Measurements from ENCODE around the gene ADPRM. TPM values are rescaled to one million over a fixed set of nuclear protein-coding genes. Genes with fewer than 3 reads are reported as not detected.

ADPRM gene
- total and polyA plus RNA-seq, 4 experiments from 2014 or later, result 45.5 to 55.0 (median 48.3) TPM

GRCh38 chr17:10698096-10698818 is 863 bp downstream of the ADPRM start:
- H3K36me3 ChIP-seq (ENCODE audit: insufficient read depth, low read length), result peaks cover 13% of the 10 kb centered on the region
- peak overlapping the region; percentile 96 for H3K27ac ChIP-seq (ENCODE audit: low read depth, low read length)
- peak overlapping the region; percentile 91 to 98 (median 97) for H3K4me3 Mint-ChIP-seq
- ChIA-PET CTCF (ENCODE audit: partially characterized antibody) (no interaction called here), POLR2A (ENCODE audit: partially characterized antibody) (no interaction called here)
- H3K36me3 Mint-ChIP-seq, result peaks cover 15 to 46% of the 10 kb centered on the region in 2 donors
- no peaks in the 10 kb centered on the region for H3K9me3 Mint-ChIP-seq
- intact Hi-C loops (cut with micrococcal nuclease), result loop anchor here (5.0 kb wide), 1 partner anchor 1299 kb away; the partner anchor contains the start of gene ZNF18
- H3K4me1 Mint-ChIP-seq, result peaks cover 42 to 76% (median 57%) of the 10 kb centered on the region in 4 donors
- H3K4me3 ChIP-seq (ENCODE audit: low read length in 2 of 2), result peak overlapping the region; percentile 80 to 95
- H3K27me3 Mint-ChIP-seq, result no peaks in the 10 kb centered on the region
- H3K4me1 ChIP-seq (ENCODE audit: insufficient read depth, low read length), result peaks cover 64% of the 10 kb centered on the region
- peak in 1 of 5 donors; percentile 2 for DNase-seq
- H3K27ac Mint-ChIP-seq, result peak overlapping the region; percentile 91 to 98 (median 93)
- H3K27me3 ChIP-seq (ENCODE audit: insufficient read depth, low read length), result no peaks in the 10 kb centered on the region
- H3K9me3 ChIP-seq (ENCODE audit: control insufficient read depth in 1 of 2, low read length in 2 of 2), result no peaks in the 10 kb centered on the region

DNA sequence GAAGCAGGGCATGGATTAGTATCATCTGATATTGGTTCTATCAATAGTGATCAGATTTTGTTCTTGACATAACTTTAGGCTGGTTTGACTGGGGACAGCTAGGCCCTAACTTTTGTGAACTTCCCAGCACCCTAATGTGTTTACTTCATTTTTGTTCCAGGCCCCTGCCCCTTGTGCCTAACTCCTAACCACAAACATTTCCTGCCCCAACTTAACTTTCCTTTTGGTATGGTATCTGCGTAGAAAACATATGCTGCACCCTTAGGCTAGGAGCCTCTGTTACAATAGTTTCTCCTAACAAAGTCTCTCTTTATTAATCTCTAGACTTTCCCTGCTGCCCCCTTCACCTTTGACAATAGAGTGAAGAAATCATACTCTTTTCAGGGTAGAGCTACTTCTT is 2.5 kb downstream of the ADPRM start:
- POLR2A ChIA-PET (ENCODE audit: partially characterized antibody), result interaction anchor here (0.7 to 1.3 kb wide), 3 partner anchors 32 to 1298 kb away, joined by 3 to 5 read pairs (median 5); partner anchors contain the start of gene ZNF18
- Mint-ChIP-seq H3K4me1 (peaks cover 44 to 81% (median 61%) of the 10 kb centered on the region in 4 donors), H3K36me3 (peaks cover 5 to 40% of the 10 kb centered on the region in 2 donors)

DNA sequence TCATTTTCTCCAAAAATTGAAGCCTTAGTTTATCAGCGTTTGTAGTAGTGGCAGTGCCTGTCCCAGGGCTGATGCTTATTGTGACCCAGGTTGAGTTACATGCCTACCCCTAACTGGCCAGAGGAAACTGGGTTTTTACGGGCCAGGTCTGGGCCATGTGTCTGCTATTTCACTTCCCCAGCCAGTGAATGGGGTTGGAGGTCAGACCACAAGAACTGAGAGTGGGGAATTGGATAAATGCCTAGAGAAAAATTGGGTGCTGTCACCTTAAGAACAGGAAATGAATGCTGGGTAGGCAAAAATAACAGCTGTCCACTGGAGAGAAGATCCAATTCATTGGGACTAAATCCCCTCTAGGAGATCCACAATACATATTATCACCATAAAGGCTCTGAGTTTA is 5.2 kb downstream of the ADPRM start:
- H3K4me3 Mint-ChIP-seq, result peak overlapping the region in 7 of 8 donors; percentile 12 to 80 (median 40)
- Histone ChIP-seq H3K9me3 (ENCODE audit: control insufficient read depth in 1 of 2, low read length in 2 of 2) (no peaks in the 10 kb centered on the region), H3K4me3 (ENCODE audit: low read length in 2 of 2) (no peak overlapping the region), H3K4me1 (ENCODE audit: insufficient read depth, low read length) (peaks cover 64% of the 10 kb centered on the region), H3K36me3 (ENCODE audit: insufficient read depth, low read length) (peaks cover 18% of the 10 kb centered on the region), H3K27ac (ENCODE audit: low read depth, low read length) (peak overlapping the region; percentile 26), H3K27me3 (ENCODE audit: insufficient read depth, low read length) (no peaks in the 10 kb centered on the region)
- H3K27me3 Mint-ChIP-seq, result no peaks in the 10 kb centered on the region
- H3K36me3 Mint-ChIP-seq, result peaks cover 19 to 48% of the 10 kb centered on the region in 2 donors
- ChIA-PET CTCF (ENCODE audit: partially characterized antibody) (interaction anchor here (0.7 to 0.8 kb wide), 2 partner anchors 19 to 35 kb away, joined by 3 read pairs; no protein-coding TSS in a partner anchor), POLR2A (ENCODE audit: partially characterized antibody) (no interaction called here)
- peak overlapping the region; percentile 13 to 92 (median 85) for H3K27ac Mint-ChIP-seq
- intact Hi-C loops (cut with micrococcal nuclease), result no loop called here
- H3K4me1 Mint-ChIP-seq, result peaks cover 44 to 77% (median 60%) of the 10 kb centered on the region in 4 donors
- no peaks in the 10 kb centered on the region for H3K9me3 Mint-ChIP-seq
- no peak for DNase-seq

More for the DNA sequence above, 2.5 kb downstream of the ADPRM start:
- intact Hi-C loops (cut with micrococcal nuclease), result loop anchor here (5.0 kb wide), 1 partner anchor 1297 kb away; the partner anchor contains the start of gene ZNF18
- Histone ChIP-seq H3K27me3 (ENCODE audit: insufficient read depth, low read length) (no peaks in the 10 kb centered on the region), H3K36me3 (ENCODE audit: insufficient read depth, low read length) (peaks cover 10% of the 10 kb centered on the region), H3K9me3 (ENCODE audit: control insufficient read depth in 1 of 2, low read length in 2 of 2) (no peaks in the 10 kb centered on the region), H3K4me3 (ENCODE audit: low read length in 2 of 2) (no peak overlapping the region), H3K27ac (ENCODE audit: low read depth, low read length) (peak overlapping the region; percentile 45), H3K4me1 (ENCODE audit: insufficient read depth, low read length) (peaks cover 71% of the 10 kb centered on the region)
- H3K9me3 Mint-ChIP-seq, result no peaks in the 10 kb centered on the region
- H3K4me3 Mint-ChIP-seq, result peak overlapping the region; percentile 65 to 91 (median 82)
- H3K27ac Mint-ChIP-seq, result peak overlapping the region; percentile 78 to 96 (median 91)
- CTCF ChIA-PET (ENCODE audit: partially characterized antibody), result interaction anchor here (0.9 to 3.1 kb wide), 4 partner anchors 11 to 83 kb away, joined by 3 to 10 read pairs (median 4); no protein-coding TSS in a partner anchor
- peak; percentile 53 to 66 (median 59) for DNase-seq
- H3K27me3 Mint-ChIP-seq, result no peaks in the 10 kb centered on the region

DNA sequence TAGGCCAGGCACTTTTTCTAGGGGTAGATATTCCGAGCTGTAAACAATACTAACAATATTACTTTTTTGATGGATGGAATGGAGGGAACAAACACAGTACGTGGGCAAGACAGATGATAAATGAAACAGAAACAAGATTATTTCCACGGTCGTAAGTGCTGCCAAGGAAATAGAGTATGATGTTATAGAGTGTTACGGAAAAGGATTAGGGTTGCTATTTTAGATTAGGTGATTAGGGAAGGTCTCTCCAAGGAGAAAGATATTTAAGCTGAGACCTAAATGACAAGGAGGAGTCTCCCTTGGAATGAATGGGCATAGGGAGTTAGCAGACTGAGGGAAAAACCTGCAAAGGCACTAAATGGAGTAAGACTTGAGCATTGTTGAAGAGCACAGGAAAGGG is 8.3 kb downstream of the ADPRM start:
- peaks cover 40 to 58% (median 52%) of the 10 kb centered on the region in 4 donors for H3K4me1 Mint-ChIP-seq
- no peak overlapping the region for H3K27ac ChIP-seq (ENCODE audit: low read depth, low read length)
- no peaks in the 10 kb centered on the region for H3K27me3 ChIP-seq (ENCODE audit: insufficient read depth, low read length)
- intact Hi-C loops (cut with micrococcal nuclease), result no loop called here
- H3K27ac Mint-ChIP-seq, result peak overlapping the region in 4 of 7 donors; percentile 12 to 83 (median 76)
- H3K4me1 ChIP-seq (ENCODE audit: insufficient read depth, low read length), result peaks cover 40% of the 10 kb centered on the region
- H3K9me3 ChIP-seq (ENCODE audit: control insufficient read depth in 1 of 2, low read length in 2 of 2), result no peaks in the 10 kb centered on the region
- H3K4me3 ChIP-seq (ENCODE audit: low read length in 2 of 2), result no peak overlapping the region
- POLR2A ChIA-PET (ENCODE audit: partially characterized antibody), result no interaction called here
- H3K36me3 Mint-ChIP-seq, result peaks cover 37 to 62% of the 10 kb centered on the region in 2 donors
- no peaks in the 10 kb centered on the region for H3K9me3 Mint-ChIP-seq
- no peaks in the 10 kb centered on the region for H3K27me3 Mint-ChIP-seq
- no peak for DNase-seq
- peak overlapping the region in 1 of 8 donors; percentile 63 for H3K4me3 Mint-ChIP-seq
- CTCF ChIA-PET (ENCODE audit: partially characterized antibody), result no interaction called here
- H3K36me3 ChIP-seq (ENCODE audit: insufficient read depth, low read length), result peaks cover 43% of the 10 kb centered on the region

- peaks cover 4 to 8% (median 7%) of the 10 kb centered on the region in 4 donors for H3K4me1 Mint-ChIP-seq
- no peaks in the 10 kb centered on the region for H3K27me3 Mint-ChIP-seq
Measured at GRCh38 chr17:10713318-10713717, 15.9 kb downstream of the ADPRM start.

GRCh38 chr17:10716218-10716617 is 18.8 kb downstream of the ADPRM start:
- no peaks in the 10 kb centered on the region for H3K27me3 ChIP-seq (ENCODE audit: insufficient read depth, low read length)
- Mint-ChIP-seq H3K36me3 (peaks cover 18 to 19% of the 10 kb centered on the region in 2 donors), H3K4me1 (peaks cover 0 to 1% (median 0%) of the 10 kb centered on the region in 4 donors), H3K27me3 (no peaks in the 10 kb centered on the region), H3K4me3 (no peak overlapping the region), H3K9me3 (no peaks in the 10 kb centered on the region), H3K27ac (peak overlapping the region in 5 of 7 donors; percentile 7 to 54 (median 16))
- H3K9me3 ChIP-seq (ENCODE audit: control insufficient read depth in 1 of 2, low read length in 2 of 2), result no peaks in the 10 kb centered on the region
- intact Hi-C loops (cut with micrococcal nuclease), result no loop called here
- ChIA-PET POLR2A (ENCODE audit: partially characterized antibody) (no interaction called here), CTCF (ENCODE audit: partially characterized antibody) (no interaction called here)
- DNase-seq, result no peak
- no peak overlapping the region for H3K27ac ChIP-seq (ENCODE audit: low read depth, low read length)
- H3K4me1 ChIP-seq (ENCODE audit: insufficient read depth, low read length), result no peaks in the 10 kb centered on the region
- peaks cover 13% of the 10 kb centered on the region for H3K36me3 ChIP-seq (ENCODE audit: insufficient read depth, low read length)
- H3K4me3 ChIP-seq (ENCODE audit: low read length in 2 of 2), result no peak overlapping the region

More at GRCh38 chr17:10713318-10713717, 15.9 kb downstream of the ADPRM start:
- H3K27ac Mint-ChIP-seq, result peak overlapping the region in 2 of 7 donors; percentile 25 to 73
- Histone ChIP-seq H3K4me3 (ENCODE audit: low read length in 2 of 2) (no peak overlapping the region), H3K4me1 (ENCODE audit: insufficient read depth, low read length) (no peaks in the 10 kb centered on the region), H3K36me3 (ENCODE audit: insufficient read depth, low read length) (peaks cover 38% of the 10 kb centered on the region), H3K27ac (ENCODE audit: low read depth, low read length) (no peak overlapping the region), H3K9me3 (ENCODE audit: control insufficient read depth in 1 of 2, low read length in 2 of 2) (no peaks in the 10 kb centered on the region), H3K27me3 (ENCODE audit: insufficient read depth, low read length) (no peaks in the 10 kb centered on the region)
- no peak overlapping the region for H3K4me3 Mint-ChIP-seq
- peaks cover 37 to 43% of the 10 kb centered on the region in 2 donors for H3K36me3 Mint-ChIP-seq
- ChIA-PET POLR2A (ENCODE audit: partially characterized antibody) (no interaction called here), CTCF (ENCODE audit: partially characterized antibody) (no interaction called here)
- intact Hi-C loops (cut with micrococcal nuclease), result no loop called here
- no peaks in the 10 kb centered on the region for H3K9me3 Mint-ChIP-seq
- no peak for DNase-seq

DNA sequence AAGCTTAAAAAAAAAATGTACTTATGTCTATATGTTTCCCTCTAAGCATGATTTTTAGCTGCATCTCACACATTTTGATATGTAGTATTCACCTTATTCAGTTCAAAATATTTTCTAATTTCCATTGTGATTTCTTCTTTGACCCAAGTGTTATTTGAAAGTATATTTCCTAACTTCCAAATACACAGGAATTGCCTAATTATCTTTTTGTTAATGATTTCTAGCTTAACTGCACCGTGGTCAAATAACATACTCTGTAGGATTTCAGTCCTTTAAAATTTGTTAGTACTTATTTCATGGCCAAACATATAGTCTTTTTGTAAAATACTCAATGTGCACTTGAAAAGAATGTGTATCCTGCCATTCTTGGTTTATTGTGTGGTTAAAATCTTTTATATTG is 21.2 kb downstream of the ADPRM start:
- H3K27ac Mint-ChIP-seq, result peak overlapping the region in 2 of 7 donors; percentile 25 to 54
- ChIA-PET POLR2A (ENCODE audit: partially characterized antibody) (no interaction called here), CTCF (ENCODE audit: partially characterized antibody) (no interaction called here)
- Histone ChIP-seq H3K9me3 (ENCODE audit: control insufficient read depth in 1 of 2, low read length in 2 of 2) (no peaks in the 10 kb centered on the region), H3K27me3 (ENCODE audit: insufficient read depth, low read length) (no peaks in the 10 kb centered on the region), H3K4me3 (ENCODE audit: low read length in 2 of 2) (no peak overlapping the region), H3K27ac (ENCODE audit: low read depth, low read length) (no peak overlapping the region), H3K36me3 (ENCODE audit: insufficient read depth, low read length) (no peaks in the 10 kb centered on the region), H3K4me1 (ENCODE audit: insufficient read depth, low read length) (no peaks in the 10 kb centered on the region)
- intact Hi-C loops (cut with micrococcal nuclease), result no loop called here
- H3K36me3 Mint-ChIP-seq, result peaks cover 2 to 4% of the 10 kb centered on the region in 2 donors
- no peaks in the 10 kb centered on the region for H3K27me3 Mint-ChIP-seq
- H3K9me3 Mint-ChIP-seq, result no peaks in the 10 kb centered on the region
- H3K4me3 Mint-ChIP-seq, result no peak overlapping the region
- peaks cover 0 to under 1% (median 0%) of the 10 kb centered on the region in 4 donors for H3K4me1 Mint-ChIP-seq
- DNase-seq, result no peak

Data from CD4-positive, alpha-beta memory T cell (primary cell).